ENCODE measurements around the gene HIPK2.

DNA sequence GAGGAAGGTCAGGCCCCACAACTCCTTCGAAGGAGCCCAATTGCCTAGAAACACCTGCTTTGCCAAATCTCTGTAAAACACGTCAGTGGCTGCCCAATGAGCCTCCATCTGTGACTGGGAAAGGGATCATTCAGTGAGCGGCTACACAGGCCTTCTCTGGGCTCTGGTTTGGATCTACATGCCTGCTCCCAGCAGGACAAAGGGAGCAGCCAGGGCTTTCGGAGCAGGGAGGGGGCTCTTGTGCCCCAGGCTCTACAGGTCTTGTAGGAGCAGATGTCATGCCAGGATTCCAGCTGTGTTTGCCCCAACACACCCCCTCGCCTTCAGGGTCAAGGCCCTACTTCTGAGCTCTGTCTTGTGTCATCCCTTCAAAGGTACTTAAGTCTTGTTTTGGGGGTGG lies 180.8 kb downstream of the HIPK2 start:
- TF ChIP-seq, protein P1, sequence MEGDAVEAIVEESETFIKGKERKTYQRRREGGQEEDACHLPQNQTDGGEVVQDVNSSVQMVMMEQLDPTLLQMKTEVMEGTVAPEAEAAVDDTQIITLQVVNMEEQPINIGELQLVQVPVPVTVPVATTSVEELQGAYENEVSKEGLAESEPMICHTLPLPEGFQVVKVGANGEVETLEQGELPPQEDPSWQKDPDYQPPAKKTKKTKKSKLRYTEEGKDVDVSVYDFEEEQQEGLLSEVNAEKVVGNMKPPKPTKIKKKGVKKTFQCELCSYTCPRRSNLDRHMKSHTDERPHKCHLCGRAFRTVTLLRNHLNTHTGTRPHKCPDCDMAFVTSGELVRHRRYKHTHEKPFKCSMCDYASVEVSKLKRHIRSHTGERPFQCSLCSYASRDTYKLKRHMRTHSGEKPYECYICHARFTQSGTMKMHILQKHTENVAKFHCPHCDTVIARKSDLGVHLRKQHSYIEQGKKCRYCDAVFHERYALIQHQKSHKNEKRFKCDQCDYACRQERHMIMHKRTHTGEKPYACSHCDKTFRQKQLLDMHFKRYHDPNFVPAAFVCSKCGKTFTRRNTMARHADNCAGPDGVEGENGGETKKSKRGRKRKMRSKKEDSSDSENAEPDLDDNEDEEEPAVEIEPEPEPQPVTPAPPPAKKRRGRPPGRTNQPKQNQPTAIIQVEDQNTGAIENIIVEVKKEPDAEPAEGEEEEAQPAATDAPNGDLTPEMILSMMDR (IDR thresholded peaks at IDR 0.05; ENCODE audit: poor library complexity) = no peak
- TF ChIP-seq EZH2 (IDR thresholded peaks at IDR 0.05; ENCODE audit: borderline replicate concordance) = no peak

Data from hepatocyte (in vitro differentiated cells).